ENCODE results near the gene TSR1.

- TF ChIP-seq CTCF (IDR thresholded peaks at IDR 0.05) (no peak), POLR2AphosphoS5 (IDR thresholded peaks at IDR 0.05) (no peak), POLR2A (IDR thresholded peaks at IDR 0.05) (no peak), EP300 (IDR thresholded peaks at IDR 0.05; ENCODE audit: low read depth) (no peak)
These were observed 53.0 kb downstream of the TSR1 start for GRCh38 chr17:2283302-2283701.
